Mesendoderm (in vitro differentiated cells): ENCODE data around the gene PRDM1.

Experiments
- DNase-seq: peaks from one replicate; pipeline ENCODE4 v3.0.0; 2013
- H2AK5ac ChIP-seq: 2 replicates; pipeline ENCODE4 v1.6.1; 2013; ENCODE audit warnings: low read length, inconsistent platforms
- H2BK120ac ChIP-seq: 2 replicates; pipeline ENCODE4 v1.6.1; 2013; ENCODE audit warnings: low read depth, mild to moderate bottlenecking, low read length, moderate library complexity, mixed read lengths
- H2BK15ac ChIP-seq: replicated peaks from 2 replicates; pipeline ENCODE4 v1.6.1; 2013; ENCODE audit warnings: low read depth, mild to moderate bottlenecking, moderate library complexity
- H2BK5ac ChIP-seq: 2 replicates; pipeline ENCODE4 v1.6.1; 2013; ENCODE audit warnings: low read length, inconsistent platforms
- H3K18ac ChIP-seq: 2 replicates; pipeline ENCODE4 v1.6.1; 2013; ENCODE audit warnings: mild to moderate bottlenecking, low read length, mixed read lengths
- H3K23ac ChIP-seq: one replicate; pipeline ENCODE4 v1.6.1; 2013; ENCODE audit warnings: low read length
- H3K27ac ChIP-seq: 2 replicates; pipeline ENCODE4 v1.5.1; 2013; ENCODE audit warnings: low read depth, mild to moderate bottlenecking, inconsistent platforms, low read length, moderate library complexity
- H3K27me3 ChIP-seq: 2 replicates; pipeline ENCODE4 v1.6.1; 2013; ENCODE audit warnings: low read length, control low read depth, mild to moderate bottlenecking, inconsistent platforms; ENCODE audit not compliant: insufficient read depth, poor library complexity
- H3K36me3 ChIP-seq: 2 replicates; pipeline ENCODE4 v1.6.1; 2013; ENCODE audit warnings: low read length, inconsistent platforms; ENCODE audit not compliant: control insufficient read depth, insufficient read depth
- H3K4ac ChIP-seq: one replicate; pipeline ENCODE4 v1.6.1; 2013; ENCODE audit warnings: low read depth, mild to moderate bottlenecking, low read length, moderate library complexity
- H3K4me1 ChIP-seq: 2 replicates; pipeline ENCODE4 v1.6.1; 2013; ENCODE audit warnings: low read depth, low read length, inconsistent platforms; ENCODE audit not compliant: control insufficient read depth
- H3K4me2 ChIP-seq: 2 replicates; pipeline ENCODE4 v1.6.1; 2013; ENCODE audit warnings: low read length
- H3K4me3 ChIP-seq: 2 replicates; pipeline ENCODE4 v1.5.1; 2013; ENCODE audit warnings: mild to moderate bottlenecking, low read length
- H3K56ac ChIP-seq: one replicate; pipeline ENCODE4 v1.6.1; 2013; ENCODE audit warnings: low read length
- H3K79me1 ChIP-seq: 2 replicates; pipeline ENCODE4 v1.6.1; 2013; ENCODE audit warnings: low read length, inconsistent platforms
- H3K79me2 ChIP-seq: 2 replicates; pipeline ENCODE4 v1.6.1; 2013; ENCODE audit warnings: mild to moderate bottlenecking, low read length; ENCODE audit not compliant: control insufficient read depth, insufficient read depth
- H3K9ac ChIP-seq: 2 replicates; pipeline ENCODE4 v1.6.1; 2013; ENCODE audit warnings: low read length, inconsistent platforms
- H4K5ac ChIP-seq: one replicate; pipeline ENCODE4 v1.6.1; 2013; ENCODE audit warnings: low read length
- H4K8ac ChIP-seq: one replicate; pipeline ENCODE4 v1.6.1; 2013; ENCODE audit warnings: low read depth, mild to moderate bottlenecking, control low read depth, low read length, moderate library complexity
- WGBS: extraction: QIAGEN DNeasy Blood & Tissue Kit; methylation state at CpG from one replicate; pipeline ENCODE4 v1.1.7; 2013; ENCODE audit warnings: low lambda C conversion rate, missing lambda C conversion rate; ENCODE audit not compliant: insufficient coverage; ENCODE audit errors: extremely low coverage; 5-methylcytosine and 5-hydroxymethylcytosine counted together

PRDM1 gene

DNA sequence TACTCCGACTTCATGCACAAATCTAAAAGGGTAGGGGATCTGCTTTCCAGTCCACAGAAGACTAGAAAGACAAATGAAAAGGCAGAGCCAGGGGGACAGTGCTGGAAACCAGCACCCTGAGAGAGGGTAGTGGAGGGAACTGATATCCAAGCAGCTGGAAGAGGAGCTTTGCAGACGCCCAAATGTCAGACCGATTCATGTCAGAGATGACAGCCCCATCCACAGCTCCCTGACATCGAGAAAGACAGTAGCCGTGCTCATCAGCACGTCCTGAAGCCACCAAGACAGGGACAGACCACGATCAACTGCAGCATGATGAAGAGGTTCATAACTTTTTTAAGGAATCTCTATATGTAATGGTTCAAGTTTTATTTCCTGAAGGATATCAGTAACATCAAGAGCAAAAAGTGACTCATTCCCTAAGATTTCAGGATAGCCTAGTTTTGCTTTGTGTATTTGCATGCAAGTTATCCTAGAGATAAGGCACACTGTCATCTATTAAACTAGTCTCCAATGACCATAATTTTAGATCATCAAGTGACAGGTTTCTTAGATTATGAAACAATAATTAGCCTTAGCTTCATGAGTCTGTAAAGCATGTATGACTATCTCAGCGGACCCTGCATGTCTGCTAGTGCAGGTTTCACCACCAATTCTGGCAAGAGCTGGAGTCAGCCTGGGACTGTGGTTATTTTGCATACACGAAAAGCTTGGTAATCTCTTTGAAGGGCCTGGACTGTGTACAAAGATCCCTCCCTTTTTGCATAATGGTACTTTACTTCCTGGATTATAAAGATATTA is 43.0 kb downstream of the PRDM1 start:
- Histone ChIP-seq H3K56ac (no peak overlapping the region), H3K4me2 (no peak overlapping the region), H3K4ac (no peak overlapping the region), H3K79me2 (no peaks in the 10 kb centered on the region), H3K27me3 (no peaks in the 10 kb centered on the region), H3K18ac (no peak overlapping the region), H3K36me3 (no peaks in the 10 kb centered on the region), H3K9ac (no peak overlapping the region), H4K8ac (no peak overlapping the region), H3K23ac (no peak overlapping the region), H4K5ac (no peak overlapping the region), H2BK5ac (no peak overlapping the region), H2BK120ac (no peak overlapping the region), H3K79me1 (no peaks in the 10 kb centered on the region), H3K4me1 (no peaks in the 10 kb centered on the region), H2BK15ac (no peak overlapping the region), H3K27ac (no peak overlapping the region), H3K4me3 (no peak overlapping the region), H2AK5ac (no peak overlapping the region)
- no peak for DNase-seq
- no CpG with 5 or more reads among the region's 9 CpGs for WGBS

DNA sequence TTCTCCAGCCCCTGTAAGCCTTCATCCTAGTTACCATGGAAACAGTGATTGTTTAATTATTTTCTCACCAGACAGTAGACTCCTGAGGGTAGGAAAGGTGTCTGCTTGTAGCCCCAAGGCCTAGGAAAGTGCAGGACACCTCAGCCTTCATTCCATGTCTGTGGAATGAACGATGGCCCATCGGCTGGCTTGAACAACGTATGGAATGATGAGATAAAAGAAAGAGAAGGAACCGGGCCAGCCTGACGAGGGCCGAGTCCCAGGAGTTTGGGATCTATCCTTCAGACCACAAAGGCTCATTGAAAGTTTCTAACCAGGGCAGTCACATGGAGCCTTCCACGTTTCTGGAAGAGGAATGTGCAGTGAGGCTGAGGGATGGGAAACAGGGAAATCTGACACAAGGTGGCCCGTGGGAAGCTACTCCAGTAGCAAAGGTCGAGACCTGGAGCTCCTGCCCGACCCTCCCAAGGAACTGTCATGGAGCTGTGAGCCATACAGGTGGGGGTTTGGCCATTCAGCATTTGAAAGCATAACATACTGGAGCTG is 46.1 kb downstream of the PRDM1 start:
- H3K27ac ChIP-seq, result no peak overlapping the region
- H3K79me2 ChIP-seq, result no peaks in the 10 kb centered on the region
- H3K56ac ChIP-seq, result no peak overlapping the region
- H3K79me1 ChIP-seq, result no peaks in the 10 kb centered on the region
- no peak overlapping the region for H4K5ac ChIP-seq
- no peak for DNase-seq
- H2AK5ac ChIP-seq, result no peak overlapping the region
- H3K23ac ChIP-seq, result no peak overlapping the region
- no CpG with 5 or more reads among the region's 10 CpGs for WGBS
- no peaks in the 10 kb centered on the region for H3K4me1 ChIP-seq
- no peak overlapping the region for H4K8ac ChIP-seq
- no peak overlapping the region for H2BK15ac ChIP-seq
- H3K9ac ChIP-seq, result no peak overlapping the region
- H3K27me3 ChIP-seq, result no peaks in the 10 kb centered on the region
- no peak overlapping the region for H2BK5ac ChIP-seq
- H3K4ac ChIP-seq, result no peak overlapping the region
- no peaks in the 10 kb centered on the region for H3K36me3 ChIP-seq
- H3K18ac ChIP-seq, result no peak overlapping the region
- H2BK120ac ChIP-seq, result no peak overlapping the region
- H3K4me2 ChIP-seq, result no peak overlapping the region
- H3K4me3 ChIP-seq, result no peak overlapping the region

DNA sequence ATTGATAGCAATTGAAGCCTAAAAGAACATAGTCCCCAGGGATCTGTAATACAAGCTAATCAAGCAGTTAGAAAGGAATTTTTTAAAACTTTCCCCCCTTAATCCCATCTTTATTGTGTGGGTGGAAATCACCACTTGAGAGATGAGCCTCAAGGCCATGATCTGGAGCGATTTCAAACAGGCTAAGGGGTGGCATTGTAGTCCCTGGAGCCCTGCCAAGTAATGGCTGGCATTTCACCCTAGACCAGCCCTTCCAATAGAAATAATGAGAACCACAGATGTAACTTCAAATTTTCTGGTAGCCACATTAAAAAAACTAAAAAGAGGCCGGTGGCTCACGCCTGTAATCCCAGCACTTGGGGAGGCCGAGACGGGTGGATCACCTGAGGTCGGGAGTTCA is 46.9 kb downstream of the PRDM1 start:
- no CpG with 5 or more reads among the region's 6 CpGs for WGBS
- H3K56ac ChIP-seq, result no peak overlapping the region
- H3K27ac ChIP-seq, result no peak overlapping the region
- no peaks in the 10 kb centered on the region for H3K27me3 ChIP-seq
- no peak for DNase-seq
- no peak overlapping the region for H2BK120ac ChIP-seq
- H4K5ac ChIP-seq, result no peak overlapping the region
- no peak overlapping the region for H3K4me3 ChIP-seq
- no peaks in the 10 kb centered on the region for H3K36me3 ChIP-seq
- H3K4me2 ChIP-seq, result no peak overlapping the region
- no peak overlapping the region for H3K23ac ChIP-seq
- H3K79me2 ChIP-seq, result no peaks in the 10 kb centered on the region
- H3K4ac ChIP-seq, result no peak overlapping the region
- H3K18ac ChIP-seq, result no peak overlapping the region
- no peak overlapping the region for H2BK15ac ChIP-seq
- no peaks in the 10 kb centered on the region for H3K79me1 ChIP-seq
- no peak overlapping the region for H3K9ac ChIP-seq
- no peaks in the 10 kb centered on the region for H3K4me1 ChIP-seq
- H2AK5ac ChIP-seq, result no peak overlapping the region
- H4K8ac ChIP-seq, result no peak overlapping the region
- H2BK5ac ChIP-seq, result no peak overlapping the region

DNA sequence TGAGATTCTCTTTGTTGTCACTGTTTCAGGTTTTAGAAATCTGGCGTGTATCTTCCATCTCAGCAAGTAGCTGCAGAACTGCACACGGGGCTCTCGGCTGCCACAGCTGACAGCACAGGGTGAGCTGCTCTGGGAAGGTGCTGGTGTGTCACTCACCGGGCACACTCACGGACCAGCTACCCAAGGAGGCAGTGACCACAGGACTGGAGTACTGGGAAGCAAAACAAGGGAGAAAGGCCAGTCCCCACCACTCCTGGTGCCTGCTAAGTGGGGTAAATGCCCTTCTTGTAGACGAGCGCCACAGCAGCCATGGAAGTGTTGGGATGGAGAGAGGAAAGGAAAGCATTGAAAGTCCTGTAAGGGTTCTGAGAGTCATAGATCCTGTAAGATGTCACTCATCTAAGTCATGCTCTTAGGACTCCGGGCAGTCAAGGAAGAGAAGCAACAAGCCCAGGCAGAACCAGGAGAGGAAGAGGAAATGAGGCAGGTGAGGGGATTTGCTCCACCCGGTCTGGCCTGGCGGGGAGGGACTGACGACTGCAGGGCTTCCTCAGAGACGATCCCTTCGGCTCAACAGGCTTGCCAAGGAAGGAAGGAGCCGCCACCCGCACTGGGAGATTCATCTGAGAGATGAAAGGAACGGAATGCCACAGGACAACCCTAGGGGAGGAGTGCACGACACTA is 48.1 kb downstream of the PRDM1 start:
- H3K27me3 ChIP-seq, result no peaks in the 10 kb centered on the region
- H2AK5ac ChIP-seq, result no peak overlapping the region
- H3K27ac ChIP-seq, result no peak overlapping the region
- H2BK120ac ChIP-seq, result no peak overlapping the region
- no peak overlapping the region for H3K9ac ChIP-seq
- no peak overlapping the region for H4K5ac ChIP-seq
- no peaks in the 10 kb centered on the region for H3K79me1 ChIP-seq
- no peak overlapping the region for H3K4ac ChIP-seq
- no peak overlapping the region for H3K4me2 ChIP-seq
- H3K79me2 ChIP-seq, result no peaks in the 10 kb centered on the region
- H2BK5ac ChIP-seq, result no peak overlapping the region
- H4K8ac ChIP-seq, result no peak overlapping the region
- no peak overlapping the region for H2BK15ac ChIP-seq
- DNase-seq, result no peak
- no peaks in the 10 kb centered on the region for H3K4me1 ChIP-seq
- H3K18ac ChIP-seq, result no peak overlapping the region
- H3K4me3 ChIP-seq, result no peak overlapping the region
- H3K56ac ChIP-seq, result peak overlapping the region; percentile 3
- no CpG with 5 or more reads among the region's 17 CpGs for WGBS
- no peak overlapping the region for H3K23ac ChIP-seq
- no peaks in the 10 kb centered on the region for H3K36me3 ChIP-seq

DNA sequence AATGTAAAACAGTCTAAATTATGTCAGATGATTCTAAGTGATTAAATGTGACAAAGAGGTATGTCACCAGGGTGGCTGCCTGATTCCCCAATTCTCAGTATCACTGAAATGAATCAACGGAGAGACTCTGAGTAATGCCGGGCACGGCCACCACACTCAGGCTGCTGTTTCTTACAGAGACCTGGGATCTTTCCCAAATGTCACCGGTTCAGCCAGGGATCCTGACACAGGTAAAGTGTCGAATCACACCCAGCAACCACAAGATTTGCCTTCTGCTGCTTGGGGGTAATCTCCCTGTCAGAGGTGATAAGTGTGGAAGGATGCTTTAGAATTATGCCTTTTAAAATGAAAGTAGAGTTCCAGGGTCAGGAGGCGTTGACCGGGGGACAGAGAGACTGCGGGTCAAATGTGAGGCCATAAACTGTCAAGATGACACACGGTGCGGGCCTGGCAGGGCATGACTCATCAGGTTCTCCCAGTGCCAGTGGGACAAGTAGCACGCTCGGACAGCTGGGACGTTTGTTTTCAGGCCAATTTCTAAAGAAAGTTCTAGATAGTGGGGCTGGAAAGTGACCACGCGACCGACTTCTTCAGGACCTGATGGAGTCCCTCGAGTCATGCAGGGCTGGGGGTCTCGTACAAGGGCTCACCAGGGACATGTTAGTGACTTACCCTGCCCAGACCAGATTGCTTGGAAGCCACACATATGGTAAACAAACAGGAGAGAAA is 48.9 kb downstream of the PRDM1 start:
- Histone ChIP-seq H3K27ac (no peak overlapping the region), H3K4me3 (no peak overlapping the region)
- no peak for DNase-seq

More for the DNA sequence above, 48.9 kb downstream of the PRDM1 start:
- H3K18ac ChIP-seq, result no peak overlapping the region
- no peak overlapping the region for H2BK15ac ChIP-seq
- H4K5ac ChIP-seq, result no peak overlapping the region
- H2AK5ac ChIP-seq, result peak overlapping the region; percentile 30
- H3K4me2 ChIP-seq, result no peak overlapping the region
- H2BK5ac ChIP-seq, result no peak overlapping the region
- no CpG with 5 or more reads among the region's 18 CpGs for WGBS
- no peaks in the 10 kb centered on the region for H3K36me3 ChIP-seq
- no peak overlapping the region for H2BK120ac ChIP-seq
- no peak overlapping the region for H3K56ac ChIP-seq
- no peak overlapping the region for H3K4ac ChIP-seq
- no peak overlapping the region for H3K23ac ChIP-seq
- H3K27me3 ChIP-seq, result no peaks in the 10 kb centered on the region
- H3K79me2 ChIP-seq, result no peaks in the 10 kb centered on the region
- H4K8ac ChIP-seq, result no peak overlapping the region
- H3K79me1 ChIP-seq, result no peaks in the 10 kb centered on the region
- no peaks in the 10 kb centered on the region for H3K4me1 ChIP-seq
- no peak overlapping the region for H3K9ac ChIP-seq
